Lower lobe of right lung (tissue), 2 donors: ENCODE data around the gene PPP1R11. TPM values are rescaled to one million over a fixed set of nuclear protein-coding genes. Genes with fewer than 3 reads are reported as not detected.

Experiments
- ATAC-seq, 2 donors: fragments of 200-7000 bp; cut with Tn5 transposase; one replicate each; pipeline ENCODE4 v1.9.1; 2020 to 2022; ENCODE audit warnings: mild to moderate bottlenecking in 2 of 2, moderate library complexity in 2 of 2
- DNase-seq: peaks from one replicate; pipeline ENCODE4 v3.0.0-alpha.2; 2020
- H3K27ac ChIP-seq: fragments of 200-600 bp; one replicate; pipeline ENCODE4 v1.8.0; 2022
- H3K27me3 ChIP-seq: fragments of 200-600 bp; one replicate; pipeline ENCODE4 v1.8.0; 2022; ENCODE audit warnings: low read depth
- H3K36me3 ChIP-seq: fragments of 200-600 bp; one replicate; pipeline ENCODE4 v1.8.0; 2022; ENCODE audit warnings: mild to moderate bottlenecking
- H3K4me1 ChIP-seq: fragments of 200-600 bp; one replicate; pipeline ENCODE4 v1.8.0; 2022
- H3K4me3 ChIP-seq: fragments of 200-600 bp; one replicate; pipeline ENCODE4 v1.8.0; 2022; ENCODE audit warnings: mild to moderate bottlenecking
- H3K9me3 ChIP-seq: fragments of 200-600 bp; one replicate; pipeline ENCODE4 v1.8.0; 2022
- intact Hi-C: fragments of 100-400 bp; cut with DNase I; formaldehyde crosslinking; loops from one replicate; pipeline ENCODE4 v1.11.0; 2022
- total RNA-seq: library from RNA; stranded (reverse); fragmentation: NEBNext Ultra II Directional; extraction: Animal tissue kit (Norgen Biotek cat#: 25700); gene quantifications from one replicate; pipeline ENCODE4 v1.2.1, GENCODE V29; 2021
- TF ChIP-seq, protein P1 (sequence below): fragments of 200-600 bp; IDR thresholded peaks from one replicate; pipeline ENCODE4 v1.8.0; 2022; ENCODE audit warnings: antibody characterized with exemption, mild to moderate bottlenecking
- donor health status: DM: no; HTN: yes; CAD: no; lungs with severe emphysema.

The PPP1R11 gene
- total RNA-seq, 1 donor from 2014 or later, result 65.7 TPM

DNA sequence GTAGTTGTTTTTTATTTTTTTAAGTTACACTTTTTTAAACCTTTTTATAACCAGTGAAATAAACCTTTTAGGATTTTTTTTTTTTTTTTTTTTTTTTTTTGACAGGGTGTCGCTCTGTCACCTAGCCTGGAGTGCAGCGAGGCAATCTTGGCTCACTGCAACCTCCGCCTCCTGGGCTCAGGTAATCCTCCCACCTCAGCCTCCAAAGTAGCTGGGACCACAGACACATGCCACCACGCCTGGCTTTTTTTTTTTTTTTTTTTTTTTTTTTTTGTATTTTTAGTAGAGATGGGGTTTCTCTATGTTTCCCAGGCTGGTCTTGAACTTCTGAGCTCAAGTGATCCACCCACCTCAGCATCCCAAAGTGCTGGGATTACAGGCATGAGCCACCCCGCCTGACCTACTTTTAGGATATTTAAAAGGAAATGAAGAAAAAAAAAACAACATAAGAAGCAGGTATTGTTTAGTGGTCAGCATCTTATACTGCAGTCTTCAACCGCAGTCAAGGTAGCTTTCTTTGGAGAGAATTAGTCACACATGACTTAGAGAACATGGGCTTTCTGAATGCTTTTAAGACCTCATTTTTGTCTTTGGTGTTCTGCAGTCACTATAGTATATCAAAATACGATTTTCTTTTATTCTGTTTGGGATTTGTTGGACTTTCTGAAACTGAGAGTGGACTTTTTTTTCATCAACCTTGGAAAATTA is 4.4 kb upstream of the PPP1R11 start:
- H3K4me3 ChIP-seq, result peak overlapping the region; percentile 76
- no peak for DNase-seq
- TF ChIP-seq, protein P1, sequence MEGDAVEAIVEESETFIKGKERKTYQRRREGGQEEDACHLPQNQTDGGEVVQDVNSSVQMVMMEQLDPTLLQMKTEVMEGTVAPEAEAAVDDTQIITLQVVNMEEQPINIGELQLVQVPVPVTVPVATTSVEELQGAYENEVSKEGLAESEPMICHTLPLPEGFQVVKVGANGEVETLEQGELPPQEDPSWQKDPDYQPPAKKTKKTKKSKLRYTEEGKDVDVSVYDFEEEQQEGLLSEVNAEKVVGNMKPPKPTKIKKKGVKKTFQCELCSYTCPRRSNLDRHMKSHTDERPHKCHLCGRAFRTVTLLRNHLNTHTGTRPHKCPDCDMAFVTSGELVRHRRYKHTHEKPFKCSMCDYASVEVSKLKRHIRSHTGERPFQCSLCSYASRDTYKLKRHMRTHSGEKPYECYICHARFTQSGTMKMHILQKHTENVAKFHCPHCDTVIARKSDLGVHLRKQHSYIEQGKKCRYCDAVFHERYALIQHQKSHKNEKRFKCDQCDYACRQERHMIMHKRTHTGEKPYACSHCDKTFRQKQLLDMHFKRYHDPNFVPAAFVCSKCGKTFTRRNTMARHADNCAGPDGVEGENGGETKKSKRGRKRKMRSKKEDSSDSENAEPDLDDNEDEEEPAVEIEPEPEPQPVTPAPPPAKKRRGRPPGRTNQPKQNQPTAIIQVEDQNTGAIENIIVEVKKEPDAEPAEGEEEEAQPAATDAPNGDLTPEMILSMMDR, result no peak
- H3K36me3 ChIP-seq, result peaks cover 23% of the 10 kb centered on the region
- peaks cover 41% of the 10 kb centered on the region for H3K4me1 ChIP-seq
- H3K9me3 ChIP-seq, result no peaks in the 10 kb centered on the region
- intact Hi-C loops, result no loop called here
- no peak overlapping the region for H3K27ac ChIP-seq
- ATAC-seq, result no peak
- H3K27me3 ChIP-seq, result no peaks in the 10 kb centered on the region

DNA sequence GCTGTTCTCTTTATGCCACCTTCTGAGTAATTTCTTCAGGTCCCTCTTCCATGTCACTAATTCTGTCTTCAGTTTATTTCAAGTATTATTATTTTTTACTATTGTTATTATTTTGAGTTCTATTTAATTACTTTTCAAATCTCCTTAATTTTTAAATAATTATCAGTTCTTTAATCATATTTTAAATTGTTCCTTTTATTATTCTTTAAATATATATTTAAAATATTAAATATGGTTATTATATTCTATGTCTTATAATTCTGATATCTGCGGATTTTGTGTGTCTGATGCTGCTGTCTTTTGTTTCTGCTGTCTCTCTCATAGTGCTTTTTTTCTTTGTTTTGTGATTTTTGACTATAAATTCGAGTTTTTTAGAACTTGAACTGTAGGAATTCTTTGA is 3.7 kb upstream of the PPP1R11 start:
- H3K4me1 ChIP-seq, result peaks cover 48% of the 10 kb centered on the region
- DNase-seq, result no peak
- no peak overlapping the region for H3K4me3 ChIP-seq
- intact Hi-C loops, result no loop called here
- peaks cover 17% of the 10 kb centered on the region for H3K36me3 ChIP-seq
- no peak for ATAC-seq
- H3K27me3 ChIP-seq, result no peaks in the 10 kb centered on the region
- no peaks in the 10 kb centered on the region for H3K9me3 ChIP-seq
- TF ChIP-seq, protein P1, result no peak
- no peak overlapping the region for H3K27ac ChIP-seq

DNA sequence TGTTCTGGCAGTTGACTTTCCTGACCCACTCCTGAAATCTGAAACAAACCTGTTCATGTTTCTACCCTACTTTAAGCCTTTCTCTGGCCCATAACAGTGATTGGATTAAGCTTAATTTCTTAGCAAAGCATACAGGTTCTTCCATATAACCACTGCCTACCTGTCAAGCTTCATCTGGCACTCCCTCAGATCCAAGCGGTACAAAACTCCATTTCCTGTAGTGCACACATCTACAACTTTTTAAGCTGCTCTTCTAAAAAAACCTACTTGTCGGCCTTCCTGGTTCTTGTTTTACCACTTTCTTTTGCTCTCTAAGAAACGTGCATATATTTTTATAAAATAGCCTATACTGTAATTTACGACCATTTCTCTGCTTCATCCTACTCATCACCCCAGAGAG is 916 bp upstream of the PPP1R11 start:
- ATAC-seq, result no peak
- no peak for DNase-seq
- intact Hi-C loops, result no loop called here

GRCh38 chr6:30067460-30068139 is 602 bp downstream of the PPP1R11 start:
- intact Hi-C loops, result no loop called here
- peaks cover 40% of the 10 kb centered on the region for H3K4me1 ChIP-seq
- H3K36me3 ChIP-seq, result peaks cover 40% of the 10 kb centered on the region
- no peak for ATAC-seq
- H3K4me3 ChIP-seq, result peak overlapping the region; percentile 84
- TF ChIP-seq, protein P1, result no peak
- DNase-seq, result no peak
- peaks cover 8% of the 10 kb centered on the region for H3K27me3 ChIP-seq
- H3K27ac ChIP-seq, result peak overlapping the region; percentile 91
- H3K9me3 ChIP-seq, result no peaks in the 10 kb centered on the region

More for the DNA sequence above, 916 bp upstream of the PPP1R11 start:
- Histone ChIP-seq H3K27me3 (no peaks in the 10 kb centered on the region), H3K4me1 (peaks cover 47% of the 10 kb centered on the region), H3K9me3 (no peaks in the 10 kb centered on the region), H3K36me3 (peaks cover 40% of the 10 kb centered on the region), H3K4me3 (peak overlapping the region; percentile 84), H3K27ac (peak overlapping the region; percentile 91)
- TF ChIP-seq, protein P1, result no peak

GRCh38 chr6:30071081-30071818 is 4.3 kb downstream of the PPP1R11 start:
- DNase-seq (peak; percentile 44), ATAC-seq (no peak)
- TF ChIP-seq, protein P1, result peak; percentile 8
- no peak overlapping the region for H3K27ac ChIP-seq
- intact Hi-C loops, result no loop called here
- no peaks in the 10 kb centered on the region for H3K9me3 ChIP-seq
- peaks cover 43% of the 10 kb centered on the region for H3K4me1 ChIP-seq
- H3K27me3 ChIP-seq, result peaks cover 41% of the 10 kb centered on the region
- H3K4me3 ChIP-seq, result no peak overlapping the region
- H3K36me3 ChIP-seq, result peaks cover 24% of the 10 kb centered on the region
